GM18517 (cell line): ENCODE results near the gene PSMD12.
"Not testable (repeated sequence)": the region's sequence is repeated elsewhere in the genome, so short reads cannot be mapped to it uniquely, and the experiment has no call there.

Experiments used
- ATAC-seq: cut with Tn5 transposase; IDR thresholded peaks from one replicate; pipeline ENCODE4 v1.9.1; 2021; ENCODE audit warnings: mild to moderate bottlenecking, moderate library complexity; ENCODE audit not compliant: unreplicated experiment

PSMD12 gene

DNA sequence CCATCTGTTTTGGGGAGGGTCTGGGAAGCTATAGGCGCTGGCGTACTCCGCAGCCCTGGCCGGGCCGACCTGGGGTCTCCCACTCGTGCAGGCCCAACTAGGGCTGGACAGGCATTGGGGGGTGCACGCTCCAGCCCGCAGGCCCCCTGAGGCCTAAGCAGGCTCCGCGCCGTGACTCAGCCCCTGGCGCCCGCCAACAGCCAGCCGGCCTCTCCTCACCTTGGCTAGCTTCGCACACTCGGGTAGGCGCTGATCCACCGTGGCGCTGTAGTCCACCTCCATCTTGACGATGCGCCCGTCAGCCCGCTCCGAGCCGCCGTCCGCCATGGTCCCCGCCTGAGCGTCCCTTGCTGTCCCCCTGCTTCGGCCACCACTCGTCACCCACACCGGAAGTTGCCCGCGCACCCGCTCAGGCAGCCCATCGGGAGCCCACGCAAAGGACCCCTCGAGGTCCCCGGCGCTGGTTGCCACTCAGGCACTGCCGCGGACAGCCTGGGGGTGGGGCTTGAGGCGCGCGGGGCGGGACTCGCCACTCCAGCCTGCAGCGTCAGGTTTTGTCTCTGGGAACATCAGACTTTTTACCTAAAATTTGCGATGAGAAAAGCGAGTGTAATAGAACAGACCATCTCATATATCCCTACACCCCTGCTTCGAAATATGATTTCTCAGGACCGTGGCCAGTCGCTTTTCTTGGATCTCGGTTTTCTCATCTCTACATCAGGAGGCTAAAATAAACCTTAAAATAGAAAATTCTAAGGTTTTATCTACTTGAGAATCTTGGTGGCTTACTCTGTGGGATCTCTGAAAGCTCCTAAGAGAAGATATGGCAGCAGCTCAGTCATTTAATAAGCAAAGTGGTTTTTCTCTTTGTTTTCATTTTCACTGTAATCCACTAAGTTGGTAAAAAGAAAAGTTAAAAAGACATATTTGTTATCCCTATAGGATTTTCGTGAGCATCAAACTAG lies at the start of gene PSMD12:
TSS of gene PSMD12 (minus strand) at position 385 of the 965 bp plus-strand sequence. CDS start at position 327, 58 bp downstream.
- peak; percentile 73 for ATAC-seq

DNA sequence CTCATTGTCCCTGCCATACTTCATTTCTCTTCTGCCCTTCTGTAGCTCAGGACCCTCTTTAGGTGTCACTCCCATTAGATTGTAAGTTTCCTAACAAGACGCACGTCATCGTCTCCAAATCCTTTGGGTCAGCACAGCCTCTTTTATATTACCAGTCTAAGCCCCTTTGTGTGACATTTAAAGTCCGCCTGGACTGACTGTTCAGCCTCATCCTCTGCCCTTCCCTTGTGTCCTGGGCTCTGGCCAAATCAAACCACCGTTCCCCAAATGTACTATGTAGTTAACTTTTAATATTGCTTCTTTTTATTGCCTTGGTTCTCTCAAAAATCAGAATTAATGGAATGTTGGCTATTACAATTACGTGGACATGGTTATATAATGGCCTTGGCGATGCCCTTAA lies 48.9 kb upstream of the PSMD12 start:
- ATAC-seq, result no peak

DNA sequence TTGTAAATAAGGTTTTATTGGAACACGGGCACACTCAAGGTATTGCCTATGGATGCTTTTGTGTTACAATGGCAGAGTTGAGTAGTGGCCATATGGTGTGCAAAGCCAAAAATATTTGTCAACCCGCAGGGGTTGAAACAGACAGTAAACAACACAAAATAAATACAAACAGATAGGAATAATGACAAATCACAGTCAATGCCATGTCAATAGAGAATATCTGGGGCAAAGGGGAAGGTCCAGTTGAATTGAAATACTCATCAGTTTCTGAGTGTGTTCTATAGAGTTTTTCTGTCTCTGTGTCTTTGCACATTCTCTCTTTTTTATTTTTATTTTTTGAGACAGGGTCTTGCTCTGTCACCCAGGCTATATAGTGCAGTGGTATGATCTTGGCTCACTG lies 48.2 kb upstream of the PSMD12 start:
- no peak for ATAC-seq

DNA sequence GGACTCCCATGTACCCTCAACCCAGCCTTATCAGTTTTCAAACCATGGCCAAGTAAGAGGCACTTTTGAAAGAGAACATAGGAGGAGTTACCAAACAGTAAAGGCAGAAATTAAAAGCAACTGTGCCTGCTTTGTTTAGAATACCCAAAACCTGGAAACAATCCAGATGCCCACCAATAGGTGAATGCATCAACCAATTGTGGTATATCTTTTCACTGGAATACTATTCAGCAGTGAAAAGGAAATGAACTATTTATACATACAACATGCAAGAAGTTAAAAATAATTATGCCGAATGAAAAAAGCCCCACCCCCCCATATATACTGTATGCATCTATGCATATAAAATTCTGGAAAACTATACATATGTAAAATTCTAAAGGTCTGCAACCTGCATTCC lies 47.8 kb upstream of the PSMD12 start:
- ATAC-seq, result no peak

DNA sequence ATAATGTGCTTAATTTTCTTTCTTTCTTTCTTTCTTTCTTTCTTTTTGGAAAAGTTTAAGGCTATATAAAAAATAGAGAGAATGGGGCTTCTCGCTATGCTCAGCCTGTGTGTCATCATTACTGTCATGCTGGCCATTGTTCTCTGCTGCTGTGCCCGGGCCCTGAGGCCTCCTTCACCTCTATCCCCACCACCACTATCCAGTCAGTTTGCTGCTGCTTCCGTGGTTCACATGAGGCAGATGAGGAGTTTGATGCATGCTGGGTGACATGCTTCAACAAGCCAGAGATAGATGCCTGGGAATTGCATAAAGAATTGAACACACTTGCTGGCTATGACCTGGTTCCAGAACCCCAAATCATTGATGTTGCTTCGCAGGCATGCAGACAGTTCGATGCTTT lies 47.0 kb upstream of the PSMD12 start:
- ATAC-seq, result no peak

DNA sequence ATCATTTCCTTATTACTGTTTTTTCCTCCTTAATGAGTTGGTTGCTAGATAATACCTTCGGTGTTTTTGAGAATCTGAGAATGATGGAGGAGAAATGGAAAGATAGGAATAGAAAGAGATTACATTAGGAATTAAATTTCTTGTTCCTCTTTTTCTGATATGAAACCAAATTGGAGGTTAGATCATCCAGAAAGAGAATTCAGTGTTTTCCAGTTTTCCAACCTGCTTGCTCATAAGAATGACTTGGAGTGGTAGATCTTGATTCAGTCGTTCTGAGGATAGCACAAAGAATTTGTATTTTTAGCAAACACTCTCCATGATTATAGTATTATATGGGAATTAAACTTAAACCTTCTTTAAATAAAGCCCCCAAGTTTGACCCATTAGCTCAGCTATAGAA lies 46.6 kb upstream of the PSMD12 start:
- ATAC-seq, result no peak

DNA sequence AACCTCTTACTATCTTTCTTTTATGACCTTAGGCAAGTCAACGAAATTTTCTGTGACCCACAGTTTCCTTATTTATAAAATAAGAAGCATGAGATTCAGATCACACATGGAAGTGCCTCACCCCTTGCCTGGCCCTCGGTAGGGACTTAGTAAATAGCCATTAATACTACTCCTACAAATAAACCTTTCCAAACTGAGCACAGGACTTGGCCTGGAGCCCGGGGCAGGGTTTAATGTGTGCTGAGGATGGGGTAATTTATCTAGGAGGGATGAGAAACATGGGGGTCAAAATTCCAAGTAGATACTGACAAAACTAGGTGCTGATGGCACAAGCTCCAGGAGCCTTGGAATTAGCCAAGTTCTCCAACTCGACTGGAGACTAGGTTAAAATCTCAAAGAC lies 45.7 kb upstream of the PSMD12 start:
- ATAC-seq, result no peak

DNA sequence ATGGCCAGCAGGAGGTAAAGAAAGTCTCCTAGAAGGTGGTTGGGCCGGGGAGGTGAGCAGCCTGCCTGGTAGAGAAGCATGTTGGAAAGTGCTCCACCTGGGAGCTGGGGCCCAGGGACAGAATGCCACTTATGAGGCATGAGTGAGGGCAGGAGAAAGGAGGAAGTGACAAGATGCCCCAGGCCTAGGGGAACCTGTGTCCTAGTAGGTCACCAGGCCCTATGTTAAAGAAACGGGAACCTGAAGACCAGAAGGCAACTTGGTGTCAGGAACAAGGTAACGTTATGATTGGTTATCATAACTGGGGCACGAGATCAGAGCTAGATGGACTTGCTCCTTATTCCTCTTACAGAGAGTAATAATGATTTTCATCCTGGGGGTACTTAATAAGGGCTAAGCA lies 45.0 kb upstream of the PSMD12 start:
- ATAC-seq, result no peak

DNA sequence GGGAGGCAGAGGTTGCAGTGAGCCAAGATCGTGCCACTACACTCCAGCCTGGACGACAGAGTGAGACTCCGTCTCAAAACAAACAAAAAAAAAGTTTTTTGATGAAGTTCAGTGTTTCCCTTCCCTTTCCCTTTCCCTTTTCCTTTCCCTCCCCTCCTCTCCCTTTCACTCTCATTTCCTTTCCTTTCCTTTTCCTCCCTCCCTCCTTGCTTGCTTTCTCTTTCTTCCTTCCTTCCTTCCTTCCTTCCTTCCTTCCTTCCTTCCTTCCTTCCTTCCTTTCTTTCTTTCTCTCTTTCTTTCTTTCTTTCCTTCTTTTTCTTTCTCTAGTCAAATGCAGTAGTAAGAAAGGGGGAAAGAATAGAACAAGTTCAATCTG lies 42.1 kb upstream of the PSMD12 start:
- not testable (repeated sequence) for ATAC-seq

DNA sequence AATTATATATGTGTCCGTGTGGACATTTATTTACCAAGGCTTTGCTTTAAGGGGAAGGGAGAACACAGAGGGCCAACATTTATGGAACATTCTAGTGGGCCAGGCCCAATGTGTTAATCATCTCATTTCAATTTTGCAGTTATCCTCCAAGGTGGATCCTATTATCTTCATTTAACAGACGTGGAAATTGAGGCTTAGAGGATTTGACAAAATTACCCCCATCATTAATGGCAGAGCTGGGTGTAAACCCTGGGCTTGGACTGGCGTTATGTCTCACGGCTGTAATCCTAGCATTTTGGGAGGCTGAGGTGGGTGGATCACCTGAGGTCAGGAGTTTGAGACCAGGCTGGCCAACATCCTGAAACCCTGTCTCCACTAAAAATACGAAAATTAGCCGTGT lies 37.1 kb upstream of the PSMD12 start:
- ATAC-seq, result no peak

DNA sequence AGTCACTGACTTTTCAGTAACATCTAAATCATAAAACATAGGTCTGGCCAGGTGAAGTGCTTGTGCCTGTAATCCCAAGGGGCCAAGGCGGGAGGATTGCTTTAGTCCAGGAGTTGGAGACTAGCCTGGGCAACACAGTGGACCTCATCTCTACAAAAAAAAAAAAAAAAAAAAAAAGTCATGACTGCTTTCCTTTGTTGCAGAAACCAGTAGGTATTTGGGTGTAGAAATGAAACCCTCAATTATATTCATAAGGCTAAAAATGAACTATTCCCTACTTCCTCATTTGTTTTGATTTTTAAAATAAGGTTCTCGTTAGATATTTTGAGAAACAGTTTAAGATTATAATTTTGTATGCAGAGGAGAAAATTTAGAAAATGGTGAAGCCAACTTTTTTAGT lies 36.7 kb upstream of the PSMD12 start:
- ATAC-seq, result no peak

DNA sequence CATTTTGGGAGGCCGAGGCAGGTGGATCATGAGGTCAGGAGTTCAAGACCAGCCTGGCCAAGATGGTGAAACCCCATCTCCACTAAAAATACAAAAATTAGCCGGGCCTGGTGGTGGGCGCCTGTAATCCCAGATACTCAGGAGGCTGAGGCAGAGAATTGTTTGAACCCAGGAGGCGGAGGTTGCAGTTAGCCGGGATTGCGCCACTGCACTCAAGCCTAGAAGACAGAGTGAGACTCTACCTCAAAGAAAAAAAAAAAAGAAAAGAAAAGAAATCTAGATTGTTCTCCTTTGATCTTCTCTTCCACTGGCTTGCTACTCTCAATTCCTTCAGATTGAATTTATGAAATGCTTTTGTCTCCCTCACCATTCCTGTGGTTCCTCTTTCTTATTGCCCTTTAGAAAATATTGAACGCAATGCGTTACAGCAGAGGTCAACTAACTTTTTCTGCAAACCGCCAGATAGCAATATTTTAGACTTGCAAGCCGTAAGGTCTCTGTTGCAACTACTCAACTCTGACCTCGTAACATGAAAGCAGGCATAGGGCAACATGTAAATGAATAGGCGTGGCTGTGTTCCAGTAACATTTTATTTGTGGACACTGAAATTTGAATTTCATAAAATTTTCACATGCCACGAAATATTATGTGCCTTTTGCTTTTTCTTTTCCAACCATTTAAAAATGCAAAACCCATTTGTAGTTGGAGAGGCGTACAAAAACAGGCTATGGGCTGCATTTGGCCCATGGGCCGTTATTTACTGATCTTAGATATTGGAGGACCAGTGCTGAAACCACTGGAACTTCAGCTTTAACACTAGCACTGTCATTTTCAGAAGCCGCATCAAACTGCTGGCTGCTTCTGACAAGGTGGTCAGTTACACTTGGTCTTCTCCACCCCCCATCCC lies 35.5 kb upstream of the PSMD12 start:
- ATAC-seq, result no peak

DNA sequence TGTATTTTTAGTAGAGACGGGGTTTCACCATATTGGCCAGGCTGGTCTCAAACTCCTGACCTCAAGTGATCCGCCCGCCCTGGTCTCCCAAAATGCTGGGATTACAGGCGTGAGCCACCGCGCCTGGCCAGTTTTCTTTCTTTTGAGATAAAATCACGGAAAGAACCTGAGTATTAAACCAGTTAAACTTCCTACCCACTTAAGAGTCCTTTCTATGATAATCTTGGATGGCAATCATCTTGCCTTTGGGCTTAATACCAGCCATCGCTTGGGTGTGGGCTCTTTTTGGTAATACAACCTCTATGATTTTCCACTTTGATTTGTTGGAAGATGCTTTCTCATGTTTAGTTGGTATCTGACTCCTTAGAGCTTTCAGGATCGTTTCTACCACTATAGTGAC lies 34.7 kb upstream of the PSMD12 start:
- ATAC-seq, result no peak

DNA sequence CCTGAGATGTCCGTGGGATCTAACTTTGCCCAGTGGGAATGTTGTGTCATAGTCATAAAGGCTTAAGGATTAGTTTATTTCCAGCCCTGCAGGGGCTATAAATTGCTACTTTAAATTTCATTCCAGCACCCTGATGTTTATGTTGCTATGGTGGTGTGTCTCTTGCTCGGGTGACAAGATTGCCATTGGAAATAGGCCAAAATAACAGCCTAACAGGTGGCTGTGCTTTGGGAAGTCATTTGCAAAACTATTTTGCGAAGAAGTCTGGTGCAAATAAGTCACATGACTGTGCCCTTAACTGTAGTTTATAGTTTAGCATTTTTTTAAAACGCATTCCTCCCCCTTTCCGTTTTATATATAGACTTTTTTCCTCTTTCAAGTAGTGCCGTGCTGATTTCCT lies 33.8 kb upstream of the PSMD12 start:
- ATAC-seq, result no peak

DNA sequence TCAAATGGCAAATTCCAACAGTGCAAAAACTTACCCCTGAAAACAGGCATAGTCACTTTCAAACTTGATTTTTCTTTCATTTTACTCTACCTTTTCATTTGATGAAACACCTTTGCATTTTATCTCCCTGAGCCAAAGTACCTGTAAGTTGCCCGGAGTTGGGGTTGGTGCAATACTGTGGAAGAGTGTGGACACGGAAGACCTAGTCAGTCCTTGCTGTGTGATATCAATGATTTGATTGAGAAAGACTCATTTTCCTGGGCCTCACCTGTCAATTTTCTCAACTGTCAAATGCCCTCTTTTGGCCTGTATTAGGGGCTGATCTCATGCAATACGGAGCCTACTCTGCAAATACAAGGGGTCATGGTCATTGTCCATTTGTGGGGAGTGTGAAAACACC lies 33.3 kb upstream of the PSMD12 start:
- no peak for ATAC-seq

DNA sequence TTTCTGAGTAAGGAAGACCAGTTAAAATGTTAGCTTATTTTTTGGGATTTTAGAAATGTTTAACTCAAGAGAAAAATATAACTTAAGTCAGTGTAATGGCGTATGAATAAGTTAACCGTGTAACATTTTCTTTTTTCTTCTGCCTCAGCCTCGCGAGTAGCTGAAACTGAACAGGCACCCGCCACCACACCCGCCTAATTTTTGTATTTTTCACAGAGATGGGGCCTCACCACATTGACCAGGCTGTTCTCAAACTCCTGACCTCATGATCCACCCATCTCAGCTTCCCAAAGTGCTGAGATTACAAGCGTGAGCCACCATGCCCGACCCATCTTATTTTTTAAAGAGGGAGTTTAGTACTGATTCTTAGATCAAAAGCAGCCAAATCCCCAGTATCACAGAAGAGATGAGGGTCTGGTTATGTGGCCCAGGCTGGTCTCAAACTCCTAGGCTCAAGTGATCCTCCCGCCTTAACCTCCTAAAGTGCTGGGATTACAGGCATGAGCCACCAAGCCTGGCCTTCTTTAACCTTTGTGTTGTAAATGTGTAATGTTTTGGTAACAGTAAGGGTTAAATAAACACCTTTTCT lies 27.5 kb upstream of the PSMD12 start:
- no peak for ATAC-seq

DNA sequence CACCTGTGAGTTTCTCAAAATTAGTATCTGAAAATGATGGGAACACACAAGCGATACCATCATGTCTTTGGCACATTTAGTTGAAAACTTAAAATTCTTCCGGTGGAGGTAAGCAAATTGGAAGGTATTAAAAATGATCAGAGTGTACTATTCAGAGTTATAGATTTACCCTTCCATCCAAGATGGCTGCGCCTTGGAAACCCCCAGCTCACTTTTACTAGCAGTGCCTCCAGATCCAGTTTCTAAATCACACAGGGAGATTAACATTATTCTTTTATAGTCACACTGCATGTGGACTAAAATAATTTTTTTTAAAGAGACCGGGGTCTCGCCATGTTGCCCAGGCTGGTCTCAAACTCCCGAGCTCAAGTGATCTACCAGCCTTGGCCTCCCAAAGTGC lies 25.7 kb upstream of the PSMD12 start:
- ATAC-seq, result no peak

DNA sequence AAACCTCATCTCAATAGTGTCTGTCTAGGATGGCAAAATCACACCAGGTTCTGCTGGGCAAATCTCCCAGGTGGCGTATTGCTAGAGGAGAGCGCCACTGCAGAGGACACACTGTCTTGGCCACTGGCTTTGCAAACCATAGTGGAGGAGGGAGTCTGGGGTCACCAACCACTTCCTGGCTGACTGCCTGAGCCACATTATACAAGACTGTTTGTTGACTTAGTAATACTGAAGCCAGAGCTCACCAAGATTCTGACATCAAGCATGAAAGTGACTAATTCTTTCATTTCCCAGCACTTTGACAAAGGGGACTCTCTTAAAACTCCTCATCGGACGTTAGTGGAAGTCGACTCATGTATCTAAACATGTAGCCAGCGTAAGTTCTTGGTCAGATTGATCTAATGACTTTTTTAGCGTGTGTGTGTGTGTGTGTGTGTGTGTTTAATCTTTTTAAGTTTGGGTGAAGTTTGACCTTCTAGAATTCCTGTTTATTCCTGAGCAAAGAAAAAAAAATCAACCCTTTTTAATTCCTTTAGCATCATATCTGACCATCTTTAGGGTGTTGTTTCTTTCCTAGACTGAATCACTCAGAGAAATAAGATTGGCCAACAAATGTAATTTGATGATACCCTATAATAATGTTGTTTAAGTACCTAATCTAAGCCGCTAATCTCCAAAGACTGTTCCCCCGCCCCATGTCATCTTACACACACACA lies 24.4 kb upstream of the PSMD12 start:
- ATAC-seq, result no peak

DNA sequence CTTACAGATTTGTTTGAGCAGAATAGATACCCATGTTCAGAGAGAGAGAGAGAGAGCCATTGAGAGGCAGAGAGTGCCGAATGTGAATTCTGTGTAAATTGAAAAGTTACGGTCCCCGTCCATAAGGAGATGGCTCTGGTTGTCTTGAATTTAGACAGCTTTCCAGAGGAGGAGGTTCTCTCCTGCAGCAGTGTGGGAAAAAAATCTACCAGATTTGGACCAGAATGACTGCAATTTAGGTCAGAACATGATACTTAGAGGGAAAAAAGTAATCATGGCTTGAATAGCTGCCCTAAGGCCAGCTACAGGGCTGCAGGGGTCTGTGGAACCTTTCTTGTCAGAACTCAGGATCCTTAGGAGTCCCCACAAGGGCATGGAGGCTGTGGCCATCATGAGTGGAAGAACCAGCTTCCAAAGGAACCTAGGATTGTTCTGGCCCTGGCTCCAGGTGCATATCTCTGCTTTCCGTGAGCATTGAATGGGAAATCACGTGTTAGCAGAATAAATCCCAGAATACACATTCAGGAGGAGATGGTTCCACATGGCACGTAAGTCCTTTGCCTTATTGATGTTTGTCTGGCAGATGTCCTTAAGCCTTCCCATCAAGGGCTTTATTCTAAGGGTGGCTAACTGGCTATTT lies 23.7 kb upstream of the PSMD12 start:
- ATAC-seq, result no peak

DNA sequence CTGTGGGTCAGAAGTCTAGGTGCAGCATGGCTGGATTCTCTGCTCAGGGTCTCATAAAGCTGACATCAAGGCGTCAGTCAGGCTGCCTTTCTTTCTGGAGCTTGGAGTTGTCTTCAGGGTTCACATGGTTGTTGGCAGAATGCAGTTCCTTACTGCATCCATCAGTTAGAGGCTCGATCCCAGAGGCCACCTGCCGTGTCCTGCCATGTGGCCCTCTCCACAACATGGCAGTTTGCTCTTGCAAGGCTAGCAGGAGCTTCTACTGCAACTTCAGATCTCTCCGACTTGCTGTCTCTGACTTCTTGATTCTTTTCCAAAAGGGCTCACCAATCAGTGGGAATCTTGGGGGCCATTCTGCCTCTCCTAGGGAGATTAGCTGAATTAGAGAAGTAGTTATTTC lies 22.6 kb upstream of the PSMD12 start:
- ATAC-seq, result no peak
